Dermis blood vessel endothelial cell (primary cell): ENCODE results near the gene ATP6V1E1. TPM values are rescaled to one million over a fixed set of nuclear protein-coding genes. Genes with fewer than 3 reads are reported as not detected.
"Not testable (repeated sequence)": the region's sequence is repeated elsewhere in the genome, so short reads cannot be mapped to it uniquely, and the experiment has no call there.

ENCODE experiments used
- DNase-seq: peaks from one replicate; pipeline ENCODE4 v3.0.0; 2010
- total RNA-seq: library from RNA; depleted of rRNA; stranded (reverse); fragments of >200 nt; gene quantifications from 2 replicates; pipeline ENCODE4 v1.2.3, GENCODE V29; 2014

The ATP6V1E1 gene
- total RNA-seq, 1 donor from 2014 or later, result 140 TPM

DNA sequence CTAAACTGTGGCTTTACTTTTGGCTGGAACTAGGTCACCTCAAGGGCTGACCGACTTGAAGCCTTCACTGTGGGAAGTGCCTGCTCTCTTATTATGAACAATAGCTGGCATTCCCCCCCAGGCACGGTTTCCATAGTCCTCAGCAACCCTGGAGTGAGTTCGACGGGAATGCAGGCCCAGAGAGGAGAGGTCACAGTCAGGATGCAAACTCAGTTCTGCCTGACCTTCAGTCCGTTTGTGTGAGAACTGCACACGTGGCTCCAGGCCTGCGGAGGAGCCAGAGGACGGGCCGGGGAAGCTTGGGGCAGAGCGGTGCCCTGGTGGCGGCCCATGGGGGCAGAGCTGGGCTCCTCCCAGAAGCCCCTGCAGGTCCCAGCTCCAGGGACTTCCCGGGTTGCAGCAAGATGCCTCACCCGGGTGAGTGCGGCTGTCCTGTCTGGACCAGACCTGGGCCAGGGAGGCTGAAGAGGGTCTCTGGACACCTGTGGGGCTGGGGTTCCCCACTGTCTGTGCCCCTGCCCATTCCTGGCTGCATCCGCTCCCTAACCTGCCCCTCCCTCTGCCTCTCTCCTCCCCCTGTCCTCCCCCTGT lies 48.0 kb downstream of the ATP6V1E1 start:
- DNase-seq, result no peak

DNA sequence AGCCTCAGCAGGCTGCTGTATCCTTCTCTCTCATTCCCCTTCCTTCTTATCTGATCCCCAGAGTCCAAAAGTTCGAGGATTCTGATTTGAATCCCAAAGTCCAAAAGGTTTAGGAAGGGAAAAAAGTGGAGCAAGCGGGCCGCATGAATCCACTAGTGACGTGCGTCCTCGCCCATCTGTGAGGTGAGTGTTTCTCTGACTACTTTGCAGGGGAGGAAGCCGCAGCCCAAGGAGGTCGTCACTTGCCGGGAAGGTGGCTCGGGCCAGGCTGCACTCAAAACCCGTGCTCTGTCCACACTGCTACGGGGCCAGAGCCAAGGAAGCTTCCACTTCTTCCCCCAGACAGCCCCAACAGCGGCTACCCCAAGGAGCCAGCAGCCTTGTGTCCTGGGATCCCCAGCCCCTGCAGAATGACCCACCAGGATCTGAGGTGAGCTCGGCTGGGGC lies 49.0 kb downstream of the ATP6V1E1 start:
- no peak for DNase-seq

- peak; percentile 37 for DNase-seq
These were observed 50.3 kb downstream of the ATP6V1E1 start for GRCh38 chr22:17578136-17578754.

- no peak for DNase-seq
These were observed 52.1 kb downstream of the ATP6V1E1 start for GRCh38 chr22:17576470-17576869.

DNA sequence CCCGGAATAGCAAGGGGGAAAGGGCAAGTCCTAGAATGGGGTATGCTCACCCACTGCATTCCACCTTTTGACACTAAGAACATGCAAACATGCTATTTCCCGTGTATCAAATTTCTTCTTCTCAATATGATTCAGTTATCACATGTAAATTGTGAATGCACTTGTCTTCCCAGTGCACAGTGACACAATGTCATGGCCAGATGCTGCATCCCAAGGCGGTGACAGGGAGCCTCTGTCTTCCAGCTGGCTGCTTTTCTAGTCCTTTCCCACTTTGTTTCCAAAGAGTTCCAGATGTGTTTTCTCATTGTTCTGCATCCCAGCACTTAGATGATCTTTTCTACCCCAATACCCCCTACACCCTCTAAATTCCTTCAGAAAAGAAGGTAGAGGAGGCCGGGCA lies 52.9 kb downstream of the ATP6V1E1 start:
- no peak for DNase-seq

- no peak for DNase-seq
These were observed 53.4 kb downstream of the ATP6V1E1 start for GRCh38 chr22:17575151-17575550.

GRCh38 chr22:17570851-17571631 lies 57.5 kb downstream of the ATP6V1E1 start:
- DNase-seq, result peak; percentile 45

DNA sequence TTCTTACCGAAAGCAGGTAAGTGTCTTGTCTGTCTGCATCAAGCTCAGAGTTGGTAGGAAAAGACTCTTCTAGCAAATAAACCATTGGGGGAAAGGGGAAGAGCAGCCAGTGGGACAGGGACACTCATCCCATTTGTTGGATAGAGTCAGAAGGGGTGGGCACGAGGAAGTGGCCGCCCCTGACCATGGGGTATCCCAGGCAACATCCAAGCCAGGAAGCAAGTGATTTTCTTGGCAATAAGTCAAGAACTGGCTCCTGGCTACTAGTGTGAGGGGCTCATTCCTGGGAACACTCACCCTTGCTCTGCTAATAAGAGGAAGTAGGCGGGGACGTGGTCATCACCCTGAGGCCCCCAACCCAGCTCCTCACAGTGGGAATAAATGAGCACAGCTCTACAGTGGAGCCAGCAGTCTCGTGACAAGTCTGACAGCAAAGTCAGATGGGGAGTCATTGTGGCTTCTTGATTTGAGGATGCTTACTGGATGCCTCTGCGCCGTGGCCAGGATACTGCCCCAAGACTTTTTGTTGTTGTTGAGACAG lies 58.5 kb downstream of the ATP6V1E1 start:
- DNase-seq, result peak; percentile 46

GRCh38 chr22:17566776-17567175 lies 61.8 kb downstream of the ATP6V1E1 start:
- no peak for DNase-seq

DNA sequence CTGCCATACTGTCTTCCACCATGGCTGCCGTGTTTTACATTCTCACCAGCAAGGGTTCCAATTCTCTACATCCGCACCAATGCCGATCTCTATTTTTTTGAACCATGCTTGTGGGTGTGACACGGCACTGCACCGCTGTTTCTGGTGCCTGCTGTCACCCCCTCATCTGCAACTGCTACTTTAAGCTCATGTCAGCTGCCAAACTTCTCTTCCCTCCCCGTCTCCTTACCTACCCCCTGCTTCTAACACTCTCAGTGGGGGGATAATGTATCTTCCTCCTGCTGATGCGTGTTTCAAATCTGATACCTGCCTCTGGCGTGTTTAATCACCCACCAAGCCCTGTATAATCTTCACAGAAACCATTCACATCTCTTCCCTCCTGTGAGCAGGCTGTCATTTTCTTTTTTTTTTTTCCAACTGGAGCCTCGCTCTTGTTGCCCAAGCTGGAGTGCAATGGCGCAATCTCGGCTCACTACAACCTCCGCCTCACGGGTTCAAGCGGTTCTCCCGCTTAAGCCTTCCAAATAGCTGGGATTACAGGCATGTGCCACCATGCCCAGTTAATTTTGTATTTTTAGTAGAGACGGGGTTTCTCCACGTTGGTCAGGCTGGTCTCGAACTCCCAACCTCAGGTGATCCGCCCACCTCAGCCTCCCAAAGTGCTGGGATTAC lies 62.4 kb downstream of the ATP6V1E1 start:
- DNase-seq, result not testable (repeated sequence)

- peak; percentile 15 for DNase-seq
These were observed 64.6 kb downstream of the ATP6V1E1 start for GRCh38 chr22:17563936-17564391.

- DNase-seq, result no peak
These were observed 65.4 kb downstream of the ATP6V1E1 start, which contains the start of gene SLC25A18 for GRCh38 chr22:17562906-17563870. TSS of gene SLC25A18 (plus strand) at chr22:17563498. CDS start at chr22:17579945, 16,447 bp downstream.

GRCh38 chr22:17559188-17559587 lies 69.4 kb downstream of the ATP6V1E1 start:
- DNase-seq, result no peak

GRCh38 chr22:17554814-17555213 lies 73.7 kb downstream of the ATP6V1E1 start:
- no peak for DNase-seq

GRCh38 chr22:17552737-17553136 lies 75.8 kb downstream of the ATP6V1E1 start:
- no peak for DNase-seq

- DNase-seq, result no peak
These were observed 78.9 kb downstream of the ATP6V1E1 start for GRCh38 chr22:17549655-17550054.

DNA sequence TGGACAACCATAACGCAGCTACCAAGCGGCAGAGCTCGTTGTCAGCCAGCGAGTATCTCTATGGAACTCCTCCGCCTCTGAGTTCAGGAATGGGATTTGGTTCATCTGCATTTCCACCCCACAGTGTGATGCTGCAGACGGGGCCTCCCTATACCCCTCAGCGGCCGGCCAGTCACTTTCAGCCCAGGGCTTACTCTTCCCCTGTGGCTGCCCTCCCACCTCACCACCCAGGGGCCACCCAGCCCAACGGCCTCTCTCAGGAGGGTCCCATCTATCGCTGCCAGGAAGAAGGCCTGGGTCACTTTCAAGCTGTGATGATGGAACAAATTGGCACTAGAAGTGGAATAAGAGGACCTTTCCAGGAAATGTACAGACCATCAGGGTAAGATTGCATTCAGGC lies 79.4 kb downstream of the ATP6V1E1 start:
- DNase-seq, result no peak

- DNase-seq, result no peak
These were observed 79.9 kb downstream of the ATP6V1E1 start for GRCh38 chr22:17548756-17549035.

DNA sequence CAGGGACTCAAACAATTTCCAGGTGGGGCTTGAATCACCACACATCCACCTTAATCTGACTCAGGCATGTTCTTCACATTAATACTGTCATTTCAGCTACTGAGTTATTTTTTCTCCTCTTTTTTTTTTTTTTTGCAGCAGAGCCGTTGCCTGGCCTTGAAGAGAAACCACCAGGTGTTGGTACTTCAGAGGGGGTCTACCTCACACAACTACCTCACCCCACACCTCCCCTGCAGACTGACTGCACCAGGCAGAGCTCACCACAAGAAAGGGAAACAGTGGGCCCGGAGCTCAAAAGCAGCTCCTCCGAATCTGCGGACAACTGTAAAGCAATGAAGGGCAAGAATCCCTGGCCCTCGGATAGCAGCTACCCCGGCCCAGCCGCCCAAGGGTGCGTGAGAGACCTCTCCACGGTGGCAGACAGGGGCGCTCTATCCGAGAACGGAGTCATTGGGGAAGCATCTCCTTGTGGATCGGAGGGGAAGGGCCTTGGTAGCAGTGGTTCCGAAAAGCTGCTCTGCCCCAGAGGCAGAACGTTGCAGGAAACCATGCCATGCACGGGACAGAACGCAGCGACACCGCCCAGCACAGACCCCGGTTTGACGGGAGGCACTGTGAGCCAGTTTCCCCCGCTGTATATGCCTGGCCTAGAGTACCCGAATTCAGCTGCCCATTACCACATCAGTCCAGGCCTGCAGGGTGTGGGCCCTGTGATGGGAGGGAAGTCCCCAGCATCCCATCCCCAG lies 80.4 kb downstream of the ATP6V1E1 start:
- no peak for DNase-seq

DNA sequence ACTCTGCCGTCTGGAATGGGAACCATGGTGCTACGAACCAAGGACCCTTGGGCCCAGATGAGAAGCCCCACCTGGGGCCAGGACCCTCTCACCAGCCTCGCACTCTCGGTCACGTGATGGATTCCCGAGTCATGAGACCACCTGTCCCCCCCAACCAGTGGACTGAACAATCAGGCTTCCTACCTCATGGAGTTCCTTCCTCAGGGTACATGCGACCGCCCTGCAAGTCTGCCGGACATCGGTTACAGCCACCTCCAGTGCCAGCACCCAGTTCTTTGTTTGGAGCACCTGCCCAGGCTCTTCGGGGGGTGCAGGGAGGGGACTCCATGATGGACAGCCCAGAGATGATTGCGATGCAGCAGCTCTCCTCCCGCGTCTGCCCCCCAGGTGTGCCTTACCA lies 86.1 kb downstream of the ATP6V1E1 start:
- DNase-seq, result no peak
